BJ (cell line): Measurements from ENCODE around the gene ADAMTS12. TPM values are rescaled to one million over a fixed set of nuclear protein-coding genes. Genes with fewer than 3 reads are reported as not detected.
A peak's percentile ranks its signal among the peaks of the same experiment; 100 is the strongest.

Experiments
- CTCF ChIA-PET: fragments of 350-600 bp; formaldehyde crosslinking; extraction: SDS; loops from one replicate; lab custom pipeline; 2021; ENCODE audit warnings: antibody characterized with exemption, inconsistent platforms; lab: Yijun Ruan, JAX
- POLR2A ChIA-PET: fragments of 300-600 bp; sonication (Branson Sonifier 250); formaldehyde crosslinking; extraction: SDS; loops from one replicate; lab custom pipeline; 2021; ENCODE audit warnings: antibody characterized with exemption; lab: Charles Lee
- DNase-seq: peaks from one replicate; pipeline ENCODE4 v3.0.0-alpha.2; 2011; ENCODE audit warnings: low read depth
- H3K27me3 ChIP-seq: 2 replicates; pipeline ENCODE4 v1.6.0; 2011; ENCODE audit warnings: low read length; ENCODE audit not compliant: control insufficient read depth, insufficient read depth
- H3K36me3 ChIP-seq: 2 replicates; pipeline ENCODE4 v1.5.1; 2011; ENCODE audit warnings: low read length; ENCODE audit not compliant: control insufficient read depth, insufficient read depth
- H3K4me3 ChIP-seq: 2 replicates; pipeline ENCODE4 v1.5.1; 2011; ENCODE audit warnings: low read depth, mild to moderate bottlenecking, control low read depth, low read length
- polyA plus RNA-seq: library from polyadenylated mRNA; depleted of rRNA; stranded (reverse); fragments of >200 nt; gene quantifications from 2 replicates; pipeline ENCODE4 v1.2.3, GENCODE V29; 2011
- TF ChIP-seq, protein P1 (sequence below): IDR thresholded peaks from 2 replicates; pipeline ENCODE4 v1.5.1; 2011; ENCODE audit warnings: low read depth, mild to moderate bottlenecking, control low read depth, inconsistent platforms, low read length, moderate library complexity; ENCODE audit not compliant: insufficient read depth

ADAMTS12 gene
- polyA plus RNA-seq, 1 experiment, result 25.6 TPM

- Histone ChIP-seq H3K27me3 (no peaks in the 10 kb centered on the region), H3K36me3 (no peaks in the 10 kb centered on the region), H3K4me3 (no peak overlapping the region)
- ChIA-PET CTCF (no interaction called here), POLR2A (no interaction called here)
- TF ChIP-seq, protein P1, sequence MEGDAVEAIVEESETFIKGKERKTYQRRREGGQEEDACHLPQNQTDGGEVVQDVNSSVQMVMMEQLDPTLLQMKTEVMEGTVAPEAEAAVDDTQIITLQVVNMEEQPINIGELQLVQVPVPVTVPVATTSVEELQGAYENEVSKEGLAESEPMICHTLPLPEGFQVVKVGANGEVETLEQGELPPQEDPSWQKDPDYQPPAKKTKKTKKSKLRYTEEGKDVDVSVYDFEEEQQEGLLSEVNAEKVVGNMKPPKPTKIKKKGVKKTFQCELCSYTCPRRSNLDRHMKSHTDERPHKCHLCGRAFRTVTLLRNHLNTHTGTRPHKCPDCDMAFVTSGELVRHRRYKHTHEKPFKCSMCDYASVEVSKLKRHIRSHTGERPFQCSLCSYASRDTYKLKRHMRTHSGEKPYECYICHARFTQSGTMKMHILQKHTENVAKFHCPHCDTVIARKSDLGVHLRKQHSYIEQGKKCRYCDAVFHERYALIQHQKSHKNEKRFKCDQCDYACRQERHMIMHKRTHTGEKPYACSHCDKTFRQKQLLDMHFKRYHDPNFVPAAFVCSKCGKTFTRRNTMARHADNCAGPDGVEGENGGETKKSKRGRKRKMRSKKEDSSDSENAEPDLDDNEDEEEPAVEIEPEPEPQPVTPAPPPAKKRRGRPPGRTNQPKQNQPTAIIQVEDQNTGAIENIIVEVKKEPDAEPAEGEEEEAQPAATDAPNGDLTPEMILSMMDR, result no peak
- DNase-seq, result no peak
These were observed 327.5 kb downstream of the ADAMTS12 start for GRCh38 chr5:33563983-33564908.

DNA sequence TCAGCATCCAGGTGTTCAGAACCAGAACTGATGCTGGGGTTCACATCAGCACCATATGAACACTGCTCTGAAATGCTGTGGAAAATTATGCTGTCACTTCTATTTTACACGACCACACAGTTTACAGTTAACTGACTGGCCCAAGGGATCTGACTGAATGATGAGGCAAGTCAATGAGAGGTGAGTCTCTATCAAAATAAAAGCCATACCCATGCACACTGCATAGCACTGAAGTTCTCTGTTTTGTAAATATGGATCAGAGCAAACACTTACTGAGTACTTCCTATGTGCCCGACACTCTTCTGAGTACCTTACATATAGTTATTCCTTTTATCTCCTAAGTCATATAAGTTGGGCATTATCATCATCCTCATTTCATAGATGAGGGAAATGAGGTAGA, 328.3 kb downstream of the ADAMTS12 start:
- no peak overlapping the region for H3K4me3 ChIP-seq
- H3K27me3 ChIP-seq, result no peaks in the 10 kb centered on the region
- POLR2A ChIA-PET, result no interaction called here
- no peak for DNase-seq
- CTCF ChIA-PET, result no interaction called here
- no peaks in the 10 kb centered on the region for H3K36me3 ChIP-seq
- TF ChIP-seq, protein P1, result no peak

DNA sequence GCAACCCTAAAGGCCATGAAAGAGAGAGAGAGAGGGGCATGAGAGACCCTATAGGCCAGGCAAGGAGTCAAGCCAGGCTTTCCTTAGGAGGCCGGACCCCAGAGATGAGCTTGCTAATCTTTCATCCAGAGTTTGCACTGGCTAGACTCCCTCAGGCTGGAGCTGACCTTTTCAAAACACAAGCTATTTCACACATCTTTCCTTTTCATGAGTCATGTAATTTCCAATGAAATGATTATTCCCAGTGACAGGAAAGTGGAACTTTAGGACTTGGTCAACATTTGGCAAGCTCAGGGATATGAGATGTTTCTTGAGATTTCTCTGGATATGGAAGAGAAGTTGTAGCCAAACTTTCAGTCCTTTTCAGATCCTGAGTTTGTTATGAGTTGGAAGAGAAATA, 333.3 kb downstream of the ADAMTS12 start:
- ChIA-PET CTCF (interaction anchor here (0.6 to 0.8 kb wide), 3 partner anchors 64 to 184 kb away, joined by 3 read pairs; no protein-coding TSS in a partner anchor), POLR2A (interaction anchor here (0.7 kb wide), 1 partner anchor 225 kb away, joined by 4 read pairs; no protein-coding TSS in a partner anchor)
- peak; percentile 19 for DNase-seq
- Histone ChIP-seq H3K27me3 (no peaks in the 10 kb centered on the region), H3K36me3 (no peaks in the 10 kb centered on the region), H3K4me3 (no peak overlapping the region)
- TF ChIP-seq, protein P1, result no peak

DNA sequence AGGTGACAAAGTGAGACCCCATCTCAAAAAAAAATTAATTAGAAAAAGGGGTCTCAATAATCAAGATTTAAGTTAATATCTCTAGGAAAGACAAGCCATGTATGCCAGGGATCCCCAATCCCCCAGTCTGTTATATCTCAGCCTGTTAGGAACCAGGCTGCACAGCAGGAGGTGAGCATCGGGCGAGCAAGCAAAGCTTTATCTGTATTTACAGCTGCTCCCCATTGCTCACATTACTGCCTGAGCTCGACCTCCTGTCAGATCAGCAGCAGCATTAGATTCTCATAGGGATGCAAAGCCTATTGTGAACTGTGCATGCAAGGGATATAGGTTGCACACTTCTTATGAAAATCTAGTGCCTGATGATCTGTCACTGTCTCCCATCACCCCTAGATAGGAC, 334.2 kb downstream of the ADAMTS12 start:
- POLR2A ChIA-PET, result no interaction called here
- Histone ChIP-seq H3K4me3 (no peak overlapping the region), H3K36me3 (no peaks in the 10 kb centered on the region), H3K27me3 (no peaks in the 10 kb centered on the region)
- TF ChIP-seq, protein P1, result no peak
- DNase-seq, result no peak
- CTCF ChIA-PET, result interaction anchor here (0.6 kb wide), 1 partner anchor 185 kb away, joined by 3 read pairs; no protein-coding TSS in a partner anchor
